Renal pelvis (tissue), 4 donors: ENCODE data around the gene SORCS2. TPM values are rescaled to one million over a fixed set of nuclear protein-coding genes. Genes with fewer than 3 reads are reported as not detected.

Experiments
- DNase-seq: peaks from one replicate; pipeline ENCODE4 v3.0.0-alpha.2; 2013
- polyA plus RNA-seq, 3 donors: library from polyadenylated mRNA; unstranded; fragments of 120-200 nt; gene quantifications; one replicate each; pipeline ENCODE4 v1.2.1, GENCODE V29; 2013; ENCODE audit not compliant: insufficient read length in 3 of 3

SORCS2 gene
- polyA plus RNA-seq, 3 donors: 5.2 to 11.7 (median 11.1) TPM

DNA sequence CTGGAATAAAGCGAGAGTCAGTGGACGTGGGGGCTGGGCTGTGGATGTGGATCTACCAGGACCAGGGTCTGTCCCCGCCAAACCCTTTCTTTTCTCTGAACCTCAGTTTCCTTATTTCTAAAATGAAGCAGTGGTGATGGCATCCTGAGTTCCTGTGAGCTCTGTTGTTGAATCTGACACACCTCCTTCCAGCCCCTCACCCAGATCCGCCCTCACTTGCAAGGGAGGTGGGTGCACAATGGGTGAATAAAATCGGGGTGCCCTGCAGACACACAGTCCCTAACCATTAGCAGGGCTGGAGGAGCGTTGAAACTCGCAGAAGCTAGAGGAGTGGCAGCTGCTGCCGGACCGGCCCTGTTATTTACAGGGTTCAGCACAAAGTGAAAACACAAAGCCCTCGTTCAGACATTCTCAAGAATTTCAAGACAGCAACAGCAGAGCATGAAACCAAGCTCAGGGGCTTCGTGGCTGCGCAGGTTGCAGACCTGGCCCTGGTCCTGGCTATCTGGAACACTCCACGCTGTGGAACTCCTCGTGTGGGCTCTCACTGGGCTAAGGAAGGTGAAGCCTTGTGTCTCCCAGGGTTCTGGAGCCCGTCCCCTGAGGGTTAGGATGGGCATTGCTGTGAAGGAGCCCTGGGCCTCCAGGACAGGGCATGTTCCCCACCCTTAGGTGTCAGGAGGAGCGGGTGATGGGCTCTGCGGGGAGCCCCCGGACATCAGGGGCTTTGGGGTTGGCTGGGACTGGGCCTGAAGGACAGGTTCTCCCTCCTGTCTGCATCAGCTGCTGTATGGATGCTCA, 199.5 kb downstream of the SORCS2 start:
- DNase-seq: no peak

DNA sequence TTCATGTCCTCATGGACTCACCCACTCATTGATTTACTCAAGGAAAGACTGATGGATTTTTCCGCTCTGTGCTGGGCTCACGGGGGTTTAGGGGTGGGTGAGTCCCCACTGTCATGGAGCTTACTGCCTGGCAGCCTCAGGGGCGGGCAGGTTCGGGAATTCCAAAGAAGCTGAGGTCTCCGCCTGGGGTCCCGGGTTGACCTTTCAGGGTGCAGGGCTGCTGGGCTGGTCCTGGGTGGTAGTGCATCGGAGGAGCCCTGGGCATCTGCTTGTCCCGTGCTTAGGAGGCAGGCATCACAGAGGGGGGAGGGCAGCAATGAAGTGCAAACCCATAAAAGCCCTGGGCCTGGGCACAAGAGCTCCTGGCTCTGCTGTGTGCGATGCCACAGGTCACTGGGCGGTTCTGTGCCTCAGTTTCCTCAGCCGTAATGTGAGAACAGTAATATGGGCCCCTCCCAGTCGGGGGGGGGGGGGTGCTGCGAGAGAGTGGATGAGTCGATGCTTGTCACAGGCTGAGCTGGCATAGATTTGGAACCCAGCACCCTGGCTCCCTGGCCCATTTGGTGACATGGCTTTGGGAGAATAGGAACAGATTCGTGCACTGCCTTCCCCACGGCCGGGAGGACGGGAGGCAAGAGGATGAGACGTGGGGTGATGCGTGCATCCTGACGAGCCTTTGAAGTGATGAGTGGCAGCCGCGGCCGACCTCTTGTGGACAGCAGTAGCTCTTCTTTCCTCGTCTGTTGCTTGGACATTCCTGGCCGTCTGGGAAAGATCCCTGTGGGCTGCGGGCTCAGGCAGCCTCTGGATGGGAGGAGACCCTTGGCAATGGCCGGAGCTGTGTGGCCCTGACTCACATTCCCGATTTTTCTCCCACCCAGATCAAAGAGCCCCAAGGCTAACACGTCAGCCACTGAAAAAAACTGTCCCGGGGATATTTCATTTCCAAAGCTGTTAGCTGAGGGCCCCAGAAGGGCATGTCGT, 200.4 kb downstream of the SORCS2 start:
- DNase-seq: peak; percentile 54

DNA sequence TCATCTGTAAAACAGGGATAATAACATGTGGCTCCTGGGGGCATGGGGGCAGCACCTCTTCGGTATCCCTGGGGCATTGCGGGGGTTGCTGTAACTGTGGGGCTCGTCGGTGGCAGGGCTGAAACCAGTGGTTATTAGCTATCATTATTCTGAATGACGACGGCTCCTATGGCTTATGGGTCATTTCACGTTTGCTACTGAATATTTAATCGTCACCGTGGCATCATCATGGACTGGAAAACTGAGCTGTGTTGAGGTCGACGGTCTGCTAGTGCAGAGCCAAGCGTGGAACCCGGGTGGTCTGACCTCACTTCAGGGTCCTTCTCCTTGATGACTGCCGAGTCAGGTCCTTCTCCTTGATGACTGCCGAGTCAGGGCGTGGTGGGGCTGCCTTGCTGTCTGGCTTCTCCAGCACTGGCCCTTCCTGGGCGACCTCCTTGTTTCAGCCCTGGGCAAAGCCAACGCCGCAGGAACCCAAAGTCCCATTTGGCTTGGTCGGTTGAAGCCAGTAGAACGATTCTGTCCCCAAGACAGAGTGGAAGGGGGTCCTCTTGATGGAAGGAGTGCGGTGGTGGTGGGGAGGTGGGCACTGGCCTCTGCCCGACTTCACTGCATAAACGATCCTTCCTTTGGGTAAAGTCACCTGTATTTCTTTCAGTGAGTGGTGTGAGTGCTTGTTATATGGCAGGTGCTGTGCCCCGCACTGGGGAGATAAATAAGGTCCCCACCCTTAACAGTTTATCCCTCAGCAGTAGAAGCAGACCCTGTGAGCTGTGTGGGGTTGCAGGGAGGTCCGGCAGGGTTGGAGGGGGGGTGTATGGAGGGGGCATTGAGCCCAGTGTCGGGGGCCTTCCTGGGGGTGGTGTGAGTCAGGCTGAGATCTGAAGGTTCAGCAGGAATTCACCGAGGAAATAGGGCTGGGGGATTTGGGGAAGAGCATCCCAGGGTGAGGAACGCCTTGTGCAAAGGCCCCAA, 201.6 kb downstream of the SORCS2 start:
- no peak for DNase-seq

- no peak for DNase-seq
Measured at GRCh38 chr4:7394681-7395451, 202.5 kb downstream of the SORCS2 start.

DNA sequence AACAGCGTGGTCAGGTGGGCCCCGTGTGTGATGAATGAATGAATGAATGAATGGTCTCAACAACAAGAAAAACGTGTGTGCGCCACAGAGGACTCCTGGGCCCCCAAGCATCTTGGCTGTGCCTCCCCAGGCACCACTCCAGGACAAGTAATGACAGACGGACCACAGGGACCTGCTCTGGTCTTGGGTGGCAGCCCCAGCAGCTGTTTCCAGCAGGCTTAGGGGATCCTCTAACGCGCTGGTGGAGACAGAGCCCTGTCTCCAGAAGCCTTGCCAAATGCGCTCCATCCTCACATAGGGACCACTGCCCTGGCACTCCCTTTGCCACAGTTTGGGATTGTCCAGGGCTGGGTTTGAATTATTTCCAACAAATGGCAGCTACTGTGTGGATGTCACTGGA, 203.3 kb downstream of the SORCS2 start:
- DNase-seq: no peak

DNA sequence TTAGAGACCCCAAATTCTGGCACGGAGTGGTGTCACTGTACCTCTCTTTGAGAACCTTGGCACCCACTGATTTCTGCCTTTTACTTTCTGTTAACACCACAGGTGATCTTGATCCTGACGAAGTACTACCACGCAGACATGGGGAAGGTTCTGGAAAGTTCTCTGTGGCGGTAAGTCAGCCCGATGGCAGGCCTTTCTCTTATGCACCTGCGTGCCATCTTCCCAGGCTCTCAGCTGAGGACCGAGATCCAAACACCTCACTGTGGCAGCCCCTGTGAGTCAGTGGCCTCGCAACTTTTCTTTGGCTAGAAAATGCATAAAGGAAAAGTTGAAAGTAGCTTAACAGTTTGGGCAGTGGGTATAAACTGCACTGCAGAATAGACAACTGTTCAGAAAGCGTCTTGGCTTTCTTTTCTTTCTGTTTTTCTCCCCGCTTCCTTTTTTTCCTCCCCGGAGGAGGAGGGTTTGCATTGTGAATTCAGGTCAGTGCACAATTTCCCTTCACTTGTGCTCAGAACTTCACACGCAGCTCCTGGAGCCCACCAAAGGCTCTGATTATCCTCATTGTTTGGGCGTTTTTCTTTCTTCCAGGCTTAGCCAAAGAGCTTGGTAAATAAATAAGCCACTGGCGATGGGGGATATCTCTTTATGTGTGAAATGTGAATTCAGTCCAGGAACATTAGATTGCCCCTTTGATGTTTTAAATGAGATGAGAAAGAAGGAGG, 204.0 kb downstream of the SORCS2 start:
- no peak for DNase-seq

DNA sequence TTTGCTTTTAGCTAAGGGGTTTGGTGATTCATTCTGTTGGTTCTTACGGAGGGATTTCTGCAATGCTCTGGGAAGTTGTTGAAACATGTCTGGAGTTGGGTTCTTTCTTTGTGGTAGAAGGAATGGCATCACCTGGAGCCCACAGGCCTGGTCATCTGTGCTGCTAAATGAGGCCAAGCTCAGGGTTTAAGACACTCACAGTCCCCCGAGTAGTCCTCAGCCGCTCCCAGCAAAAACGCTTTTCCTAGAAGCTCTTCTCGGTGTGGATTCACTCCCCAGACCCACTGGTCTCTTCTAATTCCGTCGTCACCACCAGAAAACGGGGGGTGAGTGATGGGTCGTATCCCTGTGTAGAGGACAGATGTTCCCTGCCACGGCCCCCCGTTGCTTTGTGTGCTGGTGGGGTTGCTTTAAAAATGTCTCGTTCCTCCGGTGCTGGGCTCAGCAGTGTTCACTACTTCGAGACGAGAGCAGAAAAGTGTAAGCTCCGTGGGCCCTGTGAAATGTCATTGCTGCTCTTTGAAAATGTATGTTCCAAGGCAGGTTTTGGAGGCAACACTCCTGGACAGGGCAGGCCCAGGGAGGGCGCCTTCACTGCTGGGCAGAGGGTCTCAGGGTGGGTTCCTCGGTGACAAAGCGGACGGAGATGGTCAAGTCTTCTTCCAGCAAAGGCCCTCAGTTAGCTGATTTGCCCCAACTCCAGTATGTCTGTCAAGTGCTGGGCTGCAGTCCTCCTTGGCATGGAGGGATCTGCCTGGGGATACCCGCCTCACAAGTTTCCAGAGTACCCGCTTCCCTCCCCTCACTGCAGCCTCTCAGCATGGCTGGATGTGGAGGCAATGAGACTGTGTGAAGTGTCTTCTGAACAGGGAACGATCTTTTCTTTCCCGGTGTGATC, 205.1 kb downstream of the SORCS2 start:
- no peak for DNase-seq

- no peak for DNase-seq
Measured at GRCh38 chr4:7398104-7398423, 205.7 kb downstream of the SORCS2 start.

GRCh38 chr4:7398788-7399439, 206.6 kb downstream of the SORCS2 start:
- DNase-seq: no peak

DNA sequence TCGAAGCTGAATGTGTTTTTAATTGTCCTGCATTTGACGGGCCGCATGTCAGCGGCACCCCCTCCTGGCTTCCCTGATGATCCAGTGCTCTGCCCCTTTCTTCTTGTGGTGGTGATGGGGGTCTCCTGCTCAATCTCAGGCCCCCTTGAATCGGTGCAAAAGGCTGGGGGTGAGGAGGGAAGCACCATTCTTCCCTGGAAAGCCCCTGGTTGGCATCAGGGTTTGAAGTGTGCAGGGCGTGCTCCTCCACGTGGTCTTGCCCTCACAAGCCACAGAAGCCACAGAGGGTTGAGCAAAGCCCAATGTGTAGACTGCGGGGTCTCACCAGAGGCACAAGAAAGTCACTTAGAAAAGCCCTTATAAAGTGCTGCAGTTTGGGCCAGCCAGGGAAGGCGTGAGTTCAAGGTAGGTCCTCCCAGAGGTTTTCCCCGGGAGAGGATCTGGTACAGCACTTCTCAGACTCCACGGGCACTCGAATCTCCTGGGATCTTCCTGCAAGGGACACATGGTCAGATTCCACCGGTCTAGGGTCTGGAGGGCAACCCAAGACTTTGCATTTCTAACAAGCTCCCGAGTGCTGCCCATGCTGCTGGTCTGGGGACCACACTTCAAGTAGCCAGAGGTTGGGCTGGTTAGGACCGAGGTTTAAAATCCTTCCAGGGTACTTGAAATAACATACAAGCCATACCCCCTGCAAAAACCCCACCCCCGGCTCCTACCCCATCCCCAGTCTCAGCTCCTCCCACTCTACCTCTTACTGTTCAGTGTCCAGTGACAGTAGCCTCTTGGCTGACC, 207.3 kb downstream of the SORCS2 start:
- DNase-seq: no peak

- no peak for DNase-seq
Measured at GRCh38 chr4:7400671-7401298, 208.4 kb downstream of the SORCS2 start.

DNA sequence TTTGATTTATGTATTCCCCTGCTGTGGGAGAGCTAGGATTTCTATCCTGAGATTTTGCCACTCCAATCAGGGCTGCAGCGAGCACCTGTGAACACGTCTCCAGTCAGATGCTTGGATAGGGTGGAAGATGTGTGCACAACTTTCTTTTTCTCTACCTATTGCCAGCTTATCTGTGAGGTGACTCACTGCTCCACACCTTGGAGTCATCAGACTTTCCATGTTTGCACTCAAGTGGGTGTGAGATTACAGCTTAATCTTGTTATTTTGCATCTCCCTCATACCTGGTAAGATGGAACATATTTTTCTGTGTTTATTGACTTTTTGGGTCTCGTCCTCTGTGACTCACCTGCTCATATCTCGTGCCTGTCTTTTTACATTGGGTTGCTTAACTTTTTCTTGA, 210.2 kb downstream of the SORCS2 start:
- DNase-seq: no peak

GRCh38 chr4:7403001-7403400, 210.7 kb downstream of the SORCS2 start:
- no peak for DNase-seq

- no peak for DNase-seq
Measured at GRCh38 chr4:7408166-7408565, 215.8 kb downstream of the SORCS2 start.

DNA sequence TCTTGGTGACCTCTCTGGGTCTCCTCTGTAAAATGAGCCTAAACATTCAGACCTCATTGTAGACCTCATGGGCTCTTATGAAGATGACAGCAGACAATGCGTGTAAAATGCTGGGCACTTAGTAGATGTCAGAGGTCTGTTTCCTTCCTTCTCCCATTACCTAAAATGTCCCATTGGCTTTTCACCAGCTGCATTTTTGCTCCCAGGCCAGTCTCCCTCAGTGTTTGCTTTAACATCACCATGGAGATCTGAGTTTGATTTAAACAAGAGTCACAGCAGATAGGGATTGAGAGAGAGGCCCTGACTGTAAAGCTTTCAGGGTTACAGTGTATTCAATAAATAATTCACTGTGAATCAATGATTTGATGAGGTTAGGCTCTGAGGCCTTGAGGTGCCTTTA, 218.1 kb downstream of the SORCS2 start:
- peak; percentile 65 for DNase-seq

DNA sequence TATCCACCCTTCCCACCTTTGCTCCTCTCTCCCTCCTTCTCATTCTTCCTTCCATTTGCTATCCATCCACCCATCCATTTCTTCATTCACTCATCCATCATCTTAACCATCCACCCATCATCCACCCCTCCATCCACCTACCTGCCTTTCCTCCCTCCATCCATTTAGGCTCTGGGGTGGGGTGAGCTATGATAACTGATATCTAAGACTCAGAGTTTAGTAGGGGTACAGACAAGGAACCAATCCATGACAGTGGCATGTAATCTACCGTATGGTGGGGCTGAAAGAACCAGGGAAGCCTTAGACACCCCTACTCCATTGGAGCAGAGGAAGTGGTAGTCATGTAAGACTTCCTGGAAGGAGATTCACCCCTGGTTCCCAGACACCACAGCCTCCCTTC, 219.2 kb downstream of the SORCS2 start:
- DNase-seq: no peak

- DNase-seq: no peak
Measured at GRCh38 chr4:7411896-7412553, 219.7 kb downstream of the SORCS2 start.
